Measurements from ENCODE around the gene PCGF6.
"Not testable (repeated sequence)": the region's sequence is repeated elsewhere in the genome, so short reads cannot be mapped to it uniquely, and the experiment has no call there.

Gene PCGF6, protein sequence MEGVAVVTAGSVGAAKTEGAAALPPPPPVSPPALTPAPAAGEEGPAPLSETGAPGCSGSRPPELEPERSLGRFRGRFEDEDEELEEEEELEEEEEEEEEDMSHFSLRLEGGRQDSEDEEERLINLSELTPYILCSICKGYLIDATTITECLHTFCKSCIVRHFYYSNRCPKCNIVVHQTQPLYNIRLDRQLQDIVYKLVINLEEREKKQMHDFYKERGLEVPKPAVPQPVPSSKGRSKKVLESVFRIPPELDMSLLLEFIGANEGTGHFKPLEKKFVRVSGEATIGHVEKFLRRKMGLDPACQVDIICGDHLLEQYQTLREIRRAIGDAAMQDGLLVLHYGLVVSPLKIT

GRCh38 chr10:103350517-103351260 lies at the start of gene PCGF6:
Gene PCGF6, minus strand, starts transcription at chr10:103351140. Its CDS starts 74 bp downstream, at chr10:103351066.
- peak within 1 kb of the TSS; percentile 99 for H3K4me3 Mint-ChIP-seq
- H3K27me3 Mint-ChIP-seq: no peaks in the 10 kb centered on the region
- H3K4me1 Mint-ChIP-seq (ENCODE audit: low read depth): peaks cover 5% of the 10 kb centered on the region
- peaks cover 26% of the 10 kb centered on the region for H3K36me3 Mint-ChIP-seq (ENCODE audit: low read depth)
- H3K27ac Mint-ChIP-seq: peak within 1 kb of the TSS; percentile 91
- no peaks in the 10 kb centered on the region for H3K9me3 Mint-ChIP-seq
- intact Hi-C loops (cut with micrococcal nuclease): loop anchor here (2.0 kb wide), 1 partner anchor 16 kb away; the partner anchor contains the start of gene TAF5

- H3K9me3 Mint-ChIP-seq: no peaks in the 10 kb centered on the region
- peak overlapping the region; percentile 93 for H3K4me3 Mint-ChIP-seq
- intact Hi-C loops (cut with micrococcal nuclease): no loop called here
- no peaks in the 10 kb centered on the region for H3K27me3 Mint-ChIP-seq
- peak overlapping the region; percentile 90 for H3K27ac Mint-ChIP-seq
- H3K4me1 Mint-ChIP-seq (ENCODE audit: low read depth): peaks cover 42% of the 10 kb centered on the region
- peaks cover 72% of the 10 kb centered on the region for H3K36me3 Mint-ChIP-seq (ENCODE audit: low read depth)
Measured at GRCh38 chr10:103397191-103397825, 46.4 kb upstream of the PCGF6 start.

DNA sequence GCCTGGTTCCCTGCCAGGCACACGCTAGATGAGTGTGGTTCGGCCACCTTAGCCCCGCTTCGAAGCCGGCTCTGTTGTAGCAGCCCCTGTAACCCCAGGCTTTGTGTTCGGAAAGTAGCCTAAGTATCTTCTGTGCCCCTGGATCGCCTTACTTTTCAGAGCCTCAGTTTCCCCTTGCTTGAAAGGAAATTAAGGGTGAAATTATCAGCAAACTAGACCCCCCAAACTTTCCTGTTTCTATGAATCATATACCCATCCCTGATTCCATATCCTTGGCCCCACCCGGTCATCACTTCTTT lies 45.8 kb upstream of the PCGF6 start:
- intact Hi-C loops (cut with micrococcal nuclease): no loop called here
- peaks cover 42% of the 10 kb centered on the region for H3K4me1 Mint-ChIP-seq (ENCODE audit: low read depth)

GRCh38 chr10:103396067-103396788 lies 45.3 kb upstream of the PCGF6 start, which contains the start of the genes ATP5MK and PDCD11:
Gene ATP5MK, minus strand, starts transcription at chr10:103396475. Its CDS starts 4,018 bp downstream, at chr10:103392457.
Gene PDCD11, plus strand, starts transcription at chr10:103396626. Its CDS starts 1,801 bp downstream, at chr10:103398427.
- Mint-ChIP-seq H3K4me3 (peak within 1 kb of the TSS; percentile 93), H3K9me3 (no peaks in the 10 kb centered on the region), H3K36me3 (ENCODE audit: low read depth) (peaks cover 70% of the 10 kb centered on the region), H3K27ac (peak within 1 kb of the TSS; percentile 90), H3K27me3 (no peaks in the 10 kb centered on the region), H3K4me1 (ENCODE audit: low read depth) (peaks cover 42% of the 10 kb centered on the region)
- intact Hi-C loops (cut with micrococcal nuclease): no loop called here

More for the DNA sequence above, 45.8 kb upstream of the PCGF6 start:
- H3K27ac Mint-ChIP-seq: peak overlapping the region; percentile 90
- H3K9me3 Mint-ChIP-seq: no peaks in the 10 kb centered on the region
- H3K36me3 Mint-ChIP-seq (ENCODE audit: low read depth): peaks cover 71% of the 10 kb centered on the region
- no peaks in the 10 kb centered on the region for H3K27me3 Mint-ChIP-seq
- peak overlapping the region; percentile 93 for H3K4me3 Mint-ChIP-seq

- Mint-ChIP-seq H3K27me3 (no peaks in the 10 kb centered on the region), H3K36me3 (ENCODE audit: low read depth) (peaks cover 70% of the 10 kb centered on the region), H3K27ac (peak overlapping the region; percentile 90), H3K4me3 (peak overlapping the region; percentile 93), H3K4me1 (ENCODE audit: low read depth) (peaks cover 42% of the 10 kb centered on the region), H3K9me3 (no peaks in the 10 kb centered on the region)
- intact Hi-C loops (cut with micrococcal nuclease): loop anchor here (2.0 kb wide), 1 partner anchor 27 kb away; no protein-coding TSS in a partner anchor
Measured at GRCh38 chr10:103395754-103396066, 44.8 kb upstream of the PCGF6 start.

DNA sequence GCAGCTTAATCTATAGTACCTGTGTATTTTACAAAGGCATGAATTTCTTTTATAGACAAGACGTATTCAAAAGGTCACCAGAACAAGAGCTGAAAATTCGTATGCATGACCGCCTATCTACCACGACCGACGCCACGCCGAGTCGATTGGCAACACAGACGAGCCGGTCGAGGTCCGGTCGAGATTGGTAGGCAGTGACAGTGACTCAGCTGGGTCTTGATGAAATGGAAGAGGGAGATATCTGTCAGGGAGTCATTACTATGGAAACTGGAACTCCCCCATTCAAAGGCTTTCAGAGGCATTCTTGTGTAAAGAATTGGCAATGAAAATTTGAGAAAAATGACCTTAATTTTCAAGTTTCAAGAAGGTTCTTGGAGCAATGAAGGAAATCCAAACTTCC lies 43.2 kb upstream of the PCGF6 start:
- Mint-ChIP-seq H3K4me3 (no peak overlapping the region), H3K27me3 (no peaks in the 10 kb centered on the region), H3K27ac (no peak overlapping the region), H3K4me1 (ENCODE audit: low read depth) (peaks cover 41% of the 10 kb centered on the region), H3K9me3 (no peaks in the 10 kb centered on the region), H3K36me3 (ENCODE audit: low read depth) (peaks cover 70% of the 10 kb centered on the region)
- intact Hi-C loops (cut with micrococcal nuclease): loop anchor here (2.0 kb wide), 1 partner anchor 25 kb away; no protein-coding TSS in a partner anchor

DNA sequence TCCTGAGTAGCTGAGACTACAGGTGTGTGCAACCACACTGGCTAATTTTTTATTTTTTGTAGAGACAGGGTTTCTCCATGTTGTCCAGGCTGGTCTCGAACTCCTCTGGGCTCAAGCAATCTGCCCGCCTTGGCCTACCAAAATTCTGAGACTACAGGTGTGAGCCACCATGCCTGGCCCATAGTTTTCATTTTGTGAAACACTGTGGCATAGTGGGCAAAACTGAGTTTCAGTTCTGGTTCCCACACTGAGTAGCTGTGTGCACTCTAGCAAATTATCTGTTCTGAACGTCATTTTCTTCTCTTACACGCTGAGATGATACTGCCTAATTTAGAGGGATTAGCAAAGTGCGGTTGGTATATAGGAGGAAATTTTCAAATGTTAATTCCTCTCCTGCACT lies 31.8 kb upstream of the PCGF6 start:
- H3K36me3 Mint-ChIP-seq (ENCODE audit: low read depth): peaks cover 86% of the 10 kb centered on the region
- no peak overlapping the region for H3K27ac Mint-ChIP-seq
- intact Hi-C loops (cut with micrococcal nuclease): no loop called here
- H3K4me1 Mint-ChIP-seq (ENCODE audit: low read depth): peaks cover 5% of the 10 kb centered on the region
- no peaks in the 10 kb centered on the region for H3K9me3 Mint-ChIP-seq
- H3K27me3 Mint-ChIP-seq: no peaks in the 10 kb centered on the region
- no peak overlapping the region for H3K4me3 Mint-ChIP-seq

DNA sequence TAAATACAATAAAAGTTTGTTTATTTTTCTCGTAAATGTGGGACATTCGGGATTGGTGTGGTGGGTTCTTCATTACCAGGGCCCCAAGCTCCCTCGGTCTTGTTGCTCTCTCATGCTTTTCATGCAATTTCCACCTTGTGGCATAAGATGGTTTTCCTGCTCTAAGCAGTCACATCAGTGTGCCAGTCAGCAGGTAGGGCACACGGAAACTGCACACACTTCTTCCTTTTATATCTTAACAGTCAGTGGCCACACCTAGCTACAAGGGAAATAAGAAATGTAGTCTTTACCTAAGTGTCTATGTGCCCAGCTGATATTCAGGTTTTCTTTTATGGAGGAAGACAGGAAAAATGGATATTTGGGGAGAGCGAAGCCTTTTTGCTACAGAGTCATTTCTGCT lies 23.3 kb upstream of the PCGF6 start:
- no peaks in the 10 kb centered on the region for H3K27me3 Mint-ChIP-seq
- no peaks in the 10 kb centered on the region for H3K4me1 Mint-ChIP-seq (ENCODE audit: low read depth)
- H3K27ac Mint-ChIP-seq: no peak overlapping the region
- intact Hi-C loops (cut with micrococcal nuclease): no loop called here
- no peaks in the 10 kb centered on the region for H3K9me3 Mint-ChIP-seq
- peaks cover 50% of the 10 kb centered on the region for H3K36me3 Mint-ChIP-seq (ENCODE audit: low read depth)
- no peak overlapping the region for H3K4me3 Mint-ChIP-seq

GRCh38 chr10:103373544-103373943 lies 22.6 kb upstream of the PCGF6 start:
- H3K27ac Mint-ChIP-seq: no peak overlapping the region
- H3K36me3 Mint-ChIP-seq (ENCODE audit: low read depth): peaks cover 45% of the 10 kb centered on the region
- no peaks in the 10 kb centered on the region for H3K9me3 Mint-ChIP-seq
- no peaks in the 10 kb centered on the region for H3K27me3 Mint-ChIP-seq
- intact Hi-C loops (cut with micrococcal nuclease): no loop called here
- H3K4me1 Mint-ChIP-seq (ENCODE audit: low read depth): no peaks in the 10 kb centered on the region
- no peak overlapping the region for H3K4me3 Mint-ChIP-seq

DNA sequence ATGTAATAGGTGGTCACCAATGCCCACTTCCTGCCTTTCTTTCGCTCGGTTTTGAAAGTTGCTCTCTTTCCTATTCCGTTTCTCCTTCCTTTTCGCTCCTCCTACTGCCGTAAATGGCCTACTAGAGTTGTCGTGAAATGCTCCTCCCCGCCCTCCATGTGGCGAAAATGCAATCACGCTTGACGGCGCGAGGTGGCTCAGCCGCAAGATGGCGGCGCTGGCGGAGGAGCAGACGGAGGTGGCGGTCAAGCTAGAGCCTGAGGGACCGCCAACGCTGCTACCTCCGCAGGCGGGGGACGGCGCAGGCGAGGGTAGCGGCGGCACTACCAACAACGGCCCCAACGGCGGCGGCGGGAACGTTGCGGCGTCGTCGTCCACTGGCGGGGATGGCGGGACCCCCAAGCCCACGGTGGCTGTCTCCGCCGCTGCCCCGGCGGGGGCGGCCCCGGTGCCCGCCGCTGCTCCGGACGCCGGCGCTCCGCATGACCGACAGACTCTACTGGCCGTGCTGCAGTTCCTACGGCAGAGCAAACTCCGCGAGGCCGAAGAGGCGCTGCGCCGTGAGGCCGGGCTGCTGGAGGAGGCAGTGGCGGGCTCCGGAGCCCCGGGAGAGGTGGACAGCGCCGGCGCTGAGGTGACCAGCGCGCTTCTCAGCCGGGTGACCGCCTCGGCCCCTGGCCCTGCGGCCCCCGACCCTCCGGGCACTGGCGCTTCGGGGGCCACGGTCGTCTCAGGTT lies 17.0 kb upstream of the PCGF6 start, which contains the start of gene TAF5:
Gene TAF5, plus strand, starts transcription at position 195 of the 737 bp plus-strand sequence. Its CDS starts 14 bp downstream, at position 209.
- Mint-ChIP-seq H3K27me3 (no peaks in the 10 kb centered on the region), H3K9me3 (no peaks in the 10 kb centered on the region), H3K36me3 (ENCODE audit: low read depth) (no peaks in the 10 kb centered on the region), H3K4me1 (ENCODE audit: low read depth) (no peaks in the 10 kb centered on the region), H3K4me3 (peak within 1 kb of the TSS; percentile 85), H3K27ac (peak within 1 kb of the TSS; percentile 81)
- intact Hi-C loops (cut with micrococcal nuclease): loop anchor here (2.0 kb wide), 2 partner anchors 17 to 27 kb away; partner anchors contain the start of gene PCGF6

GRCh38 chr10:103367379-103367781 lies 16.4 kb upstream of the PCGF6 start:
- Mint-ChIP-seq H3K4me1 (ENCODE audit: low read depth) (no peaks in the 10 kb centered on the region), H3K27me3 (no peaks in the 10 kb centered on the region), H3K36me3 (ENCODE audit: low read depth) (no peaks in the 10 kb centered on the region), H3K9me3 (no peaks in the 10 kb centered on the region), H3K4me3 (peak overlapping the region; percentile 85), H3K27ac (peak overlapping the region; percentile 81)
- intact Hi-C loops (cut with micrococcal nuclease): loop anchor here (2.0 kb wide), 1 partner anchor 17 kb away; the partner anchor contains the start of gene PCGF6

- not testable (repeated sequence) for H3K4me3 Mint-ChIP-seq, H3K27ac Mint-ChIP-seq, H3K27me3 Mint-ChIP-seq
Measured at GRCh38 chr10:103360791-103361190, 9.9 kb upstream of the PCGF6 start.

DNA sequence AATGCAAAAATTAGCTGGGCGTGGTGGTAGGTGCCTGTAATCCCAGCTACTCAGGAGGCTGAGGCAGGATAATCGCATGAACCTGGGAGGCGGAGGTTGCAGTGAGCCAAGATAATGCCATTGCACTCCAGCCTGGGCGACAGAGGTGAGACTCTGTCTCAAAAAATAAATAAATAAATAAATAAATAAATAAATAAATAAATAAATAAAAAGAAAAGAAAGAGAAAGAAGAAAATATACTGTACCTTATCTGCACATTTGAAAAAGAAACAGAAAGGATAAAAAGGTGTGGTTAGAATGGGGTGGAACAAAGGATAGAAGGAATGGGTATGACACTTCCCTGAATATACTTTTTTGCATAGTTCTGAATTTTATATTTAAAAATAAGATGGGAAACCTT lies 8.6 kb upstream of the PCGF6 start:
- H3K9me3 Mint-ChIP-seq; H3K27me3 Mint-ChIP-seq; H3K36me3 Mint-ChIP-seq (ENCODE audit: low read depth); H3K4me3 Mint-ChIP-seq; H3K4me1 Mint-ChIP-seq (ENCODE audit: low read depth); H3K27ac Mint-ChIP-seq; intact Hi-C loops (cut with micrococcal nuclease): not testable (repeated sequence)

More at GRCh38 chr10:103360791-103361190, 9.9 kb upstream of the PCGF6 start:
- H3K4me1 Mint-ChIP-seq (ENCODE audit: low read depth); H3K36me3 Mint-ChIP-seq (ENCODE audit: low read depth); intact Hi-C loops (cut with micrococcal nuclease); H3K9me3 Mint-ChIP-seq: not testable (repeated sequence)
